PC-9 (cell line): ENCODE results near the gene DNAJC30. TPM values are rescaled to one million over a fixed set of nuclear protein-coding genes. Genes with fewer than 3 reads are reported as not detected.
"Not testable (repeated sequence)": the region's sequence is repeated elsewhere in the genome, so short reads cannot be mapped to it uniquely, and the experiment has no call there.

Experiments
- BruUV-seq: library from RNA; stranded (reverse); fragments of 400-500 nt; replicated peaks from 2 replicates; lab custom pipeline; 2021; lab: Mats Ljungman, UMichigan
- CTCF ChIA-PET: fragments of 300-600 bp; sonication (Branson Sonifier 250); formaldehyde crosslinking; loops from one replicate; lab custom pipeline; 2022; ENCODE audit warnings: antibody characterized with exemption; lab: Charles Lee
- POLR2A ChIA-PET: fragments of 300-600 bp; sonication (Branson Sonifier 250); formaldehyde crosslinking; loops from one replicate; lab custom pipeline; 2022; ENCODE audit warnings: antibody characterized with exemption; ENCODE audit not compliant: unreplicated experiment; lab: Charles Lee
- DNase-seq, 2 experiments: peaks; one replicate each; pipeline versions ENCODE4 v3.0.0 to v3.0.0-alpha.2; 2015 to 2022; ENCODE audit warnings: mixed read lengths in 1 of 2
- H2AFZ ChIP-seq: fragments of 200-600 bp; sonication (generic); 2 replicates; pipeline ENCODE4 v1.8.1; 2017; ENCODE audit warnings: antibody characterized with exemption
- H3F3A ChIP-seq: fragments of 200-600 bp; sonication (generic); 2 replicates; pipeline ENCODE4 v1.8.1; 2017; ENCODE audit warnings: antibody characterized with exemption, mild to moderate bottlenecking, low read depth; ENCODE audit not compliant: insufficient read depth
- H3K27ac ChIP-seq: fragments of 200-600 bp; sonication (generic); 2 replicates; pipeline ENCODE4 v1.6.1; 2016; ENCODE audit warnings: mixed run types
- H3K27me3 ChIP-seq: fragments of 200-600 bp; sonication (generic); 2 replicates; pipeline ENCODE4 v1.6.1; 2016; ENCODE audit warnings: low read depth, mixed run types; ENCODE audit not compliant: insufficient read depth
- H3K36me3 ChIP-seq: fragments of 200-600 bp; sonication (generic); 2 replicates; pipeline ENCODE4 v1.6.1; 2016; ENCODE audit warnings: low read depth, mixed run types
- H3K4me1 ChIP-seq: fragments of 200-600 bp; sonication (generic); replicated peaks from 2 replicates; pipeline ENCODE4 v1.6.1; 2016; ENCODE audit warnings: mixed run types; ENCODE audit not compliant: insufficient read depth
- H3K4me2 ChIP-seq: fragments of 200-600 bp; sonication (generic); 2 replicates; pipeline ENCODE4 v1.6.1; 2017; ENCODE audit warnings: mixed run types
- H3K4me3 ChIP-seq: fragments of 200-600 bp; sonication (generic); 2 replicates; pipeline ENCODE4 v1.6.1; 2016; ENCODE audit warnings: mixed run types
- H3K79me2 ChIP-seq: fragments of 200-600 bp; sonication (generic); 2 replicates; pipeline ENCODE4 v1.6.1; 2017; ENCODE audit warnings: low read depth, mixed run types
- H3K9me2 ChIP-seq: fragments of 200-600 bp; sonication (generic); 2 replicates; pipeline ENCODE4 v1.8.1; 2017; ENCODE audit warnings: mild to moderate bottlenecking; ENCODE audit not compliant: insufficient read depth
- H3K9me3 ChIP-seq: fragments of 200-600 bp; sonication (generic); 2 replicates; pipeline ENCODE4 v1.8.1; 2016; ENCODE audit warnings: low read depth; ENCODE audit not compliant: insufficient read depth
- H4K20me1 ChIP-seq: fragments of 200-600 bp; sonication (generic); 2 replicates; pipeline ENCODE4 v1.8.1; 2017; ENCODE audit not compliant: insufficient read depth
- EZH2 ChIP-seq: fragments of 200-600 bp; sonication (generic); IDR thresholded peaks from 2 replicates; pipeline ENCODE4 v1.8.0; 2017; ENCODE audit warnings: antibody characterized with exemption, low read depth
- intact Hi-C: fragments of 100-400 bp; cut with micrococcal nuclease; formaldehyde crosslinking; loops from one replicate; pipeline ENCODE4 v1.10.0; 2022; ENCODE audit not compliant: unreplicated experiment
- total RNA-seq: library from RNA; stranded (reverse); gene quantifications from 2 replicates; pipeline ENCODE4 v1.2.3, GENCODE V29; 2021
- TF ChIP-seq, protein P1 (sequence below): fragments of 200-600 bp; sonication (generic); conservative IDR thresholded peaks from 2 replicates; pipeline ENCODE4 v1.6.1; 2017; ENCODE audit warnings: mixed run types, antibody characterized with exemption, mild to moderate bottlenecking, moderate library complexity

The DNAJC30 gene
- total RNA-seq, 1 experiment from 2014 or later, result 9.5 TPM

DNA sequence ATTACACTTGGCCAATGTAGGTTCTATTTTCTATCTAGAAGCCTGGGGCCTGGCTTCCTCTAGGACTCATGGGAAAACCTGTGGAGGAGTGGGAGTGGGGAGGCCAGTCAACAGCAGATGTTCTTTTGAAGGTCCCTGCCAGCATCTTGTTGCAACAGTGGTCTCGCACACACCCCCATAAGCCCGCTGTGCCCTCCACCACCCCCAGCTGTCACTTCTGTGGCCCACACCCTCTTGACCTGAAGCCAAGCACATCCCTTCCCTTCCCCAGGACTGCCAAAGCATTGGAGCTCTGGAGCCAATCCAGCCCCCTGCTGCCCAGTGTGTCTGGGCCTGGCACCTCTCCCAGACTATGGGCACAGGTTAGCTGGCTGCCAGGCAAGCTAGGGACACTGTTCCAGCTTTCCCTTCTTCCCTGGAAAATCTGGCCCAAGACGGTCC is 38.1 kb upstream of the DNAJC30 start:
- no peak overlapping the region for H3K4me3 ChIP-seq
- no peak for TF ChIP-seq EZH2
- TF ChIP-seq, protein P1, sequence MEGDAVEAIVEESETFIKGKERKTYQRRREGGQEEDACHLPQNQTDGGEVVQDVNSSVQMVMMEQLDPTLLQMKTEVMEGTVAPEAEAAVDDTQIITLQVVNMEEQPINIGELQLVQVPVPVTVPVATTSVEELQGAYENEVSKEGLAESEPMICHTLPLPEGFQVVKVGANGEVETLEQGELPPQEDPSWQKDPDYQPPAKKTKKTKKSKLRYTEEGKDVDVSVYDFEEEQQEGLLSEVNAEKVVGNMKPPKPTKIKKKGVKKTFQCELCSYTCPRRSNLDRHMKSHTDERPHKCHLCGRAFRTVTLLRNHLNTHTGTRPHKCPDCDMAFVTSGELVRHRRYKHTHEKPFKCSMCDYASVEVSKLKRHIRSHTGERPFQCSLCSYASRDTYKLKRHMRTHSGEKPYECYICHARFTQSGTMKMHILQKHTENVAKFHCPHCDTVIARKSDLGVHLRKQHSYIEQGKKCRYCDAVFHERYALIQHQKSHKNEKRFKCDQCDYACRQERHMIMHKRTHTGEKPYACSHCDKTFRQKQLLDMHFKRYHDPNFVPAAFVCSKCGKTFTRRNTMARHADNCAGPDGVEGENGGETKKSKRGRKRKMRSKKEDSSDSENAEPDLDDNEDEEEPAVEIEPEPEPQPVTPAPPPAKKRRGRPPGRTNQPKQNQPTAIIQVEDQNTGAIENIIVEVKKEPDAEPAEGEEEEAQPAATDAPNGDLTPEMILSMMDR, result no peak
- H3K79me2 ChIP-seq, result peaks cover 30% of the 10 kb centered on the region
- H3K27ac ChIP-seq, result no peak overlapping the region
- H2AFZ ChIP-seq, result no peak overlapping the region
- no peaks in the 10 kb centered on the region for H3K9me2 ChIP-seq
- peak in 1 of 2 experiments; percentile 76 for DNase-seq
- H3F3A ChIP-seq, result peaks cover 42% of the 10 kb centered on the region
- ChIA-PET CTCF (interaction anchor here (0.5 to 1.2 kb wide), 3 partner anchors 23 to 116 kb away, joined by 4 to 13 read pairs (median 7); no protein-coding TSS in a partner anchor), POLR2A (interaction anchor here (0.6 to 0.7 kb wide), 3 partner anchors 17 to 161 kb away, joined by 4 read pairs; partner anchors contain the start of gene ABHD11)
- H4K20me1 ChIP-seq, result peaks cover 5% of the 10 kb centered on the region
- no TSS peak for BruUV-seq
- intact Hi-C loops, result no loop called here
- peaks cover 34% of the 10 kb centered on the region for H3K4me1 ChIP-seq
- H3K4me2 ChIP-seq, result no peak overlapping the region
- H3K9me3 ChIP-seq, result no peaks in the 10 kb centered on the region
- no peaks in the 10 kb centered on the region for H3K27me3 ChIP-seq
- no peaks in the 10 kb centered on the region for H3K36me3 ChIP-seq

DNA sequence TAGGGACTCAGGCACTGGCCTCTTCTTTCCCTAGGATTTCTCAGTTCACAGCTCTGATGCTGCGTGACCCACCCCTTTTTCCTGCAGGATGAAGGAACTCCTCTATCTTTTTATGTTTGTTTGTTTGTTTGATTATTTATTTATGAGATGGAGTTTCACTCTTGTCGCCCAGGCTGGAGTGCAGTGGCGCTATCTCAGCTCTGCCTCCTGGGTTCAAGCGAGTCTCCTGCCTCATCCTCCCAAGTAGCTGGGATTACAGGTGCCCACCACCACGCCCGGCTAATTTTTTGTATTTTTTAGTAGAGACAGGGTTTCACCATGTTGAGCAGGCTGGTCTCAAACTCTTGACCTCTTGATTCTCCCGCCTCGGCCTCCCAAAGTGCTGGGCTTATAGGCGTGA is 37.2 kb upstream of the DNAJC30 start:
- CTCF ChIA-PET, result interaction anchor here (0.6 to 1.1 kb wide), 2 partner anchors 15 to 164 kb away, joined by 3 read pairs; no protein-coding TSS in a partner anchor
- H3K36me3 ChIP-seq, DNase-seq, BruUV-seq, H3K4me3 ChIP-seq, H3K9me2 ChIP-seq, H3K27ac ChIP-seq, H3K9me3 ChIP-seq, H4K20me1 ChIP-seq, H3K27me3 ChIP-seq, intact Hi-C loops, H2AFZ ChIP-seq: not testable (repeated sequence)
- Histone ChIP-seq H3K4me2 (peak overlapping the region; percentile 80; the same call in 1 of the 2 replicates), H3K79me2 (peaks cover 32% of the 10 kb centered on the region), H3F3A (peaks cover 49% of the 10 kb centered on the region), H3K4me1 (peaks cover 41% of the 10 kb centered on the region)
- POLR2A ChIA-PET, result interaction anchor here (0.6 kb wide), 1 partner anchor 148 kb away, joined by 19 read pairs; no protein-coding TSS in a partner anchor

DNA sequence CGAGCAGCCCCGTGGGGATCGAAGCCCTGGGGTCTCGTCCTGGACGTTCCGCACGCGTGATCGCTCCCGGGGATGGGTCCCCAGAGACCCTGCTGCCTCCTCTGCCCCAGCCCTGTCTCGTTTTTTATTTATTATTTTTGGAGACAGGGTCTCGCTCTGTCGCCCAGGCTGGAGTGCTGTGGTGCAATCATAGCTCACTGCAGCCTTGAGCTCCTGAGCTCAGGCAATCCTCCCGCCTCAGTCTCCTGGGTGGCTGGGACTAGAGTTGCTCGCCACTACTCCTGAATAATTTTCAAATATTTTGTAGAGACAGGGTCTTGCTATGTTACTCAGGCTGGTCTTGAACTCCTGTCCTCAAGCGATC is 36.5 kb upstream of the DNAJC30 start:
- peaks cover 12% of the 10 kb centered on the region for H4K20me1 ChIP-seq
- no peaks in the 10 kb centered on the region for H3K9me3 ChIP-seq
- peaks cover 48% of the 10 kb centered on the region for H3K4me1 ChIP-seq
- POLR2A ChIA-PET, result interaction anchor here (0.6 kb wide), 1 partner anchor 149 kb away, joined by 19 read pairs; no protein-coding TSS in a partner anchor
- H3K36me3 ChIP-seq, result no peaks in the 10 kb centered on the region
- no peak overlapping the region for H3K27ac ChIP-seq
- BruUV-seq, result no TSS peak
- no peak for DNase-seq
- intact Hi-C loops, result loop anchor here (5.0 kb wide), 1 partner anchor 52 kb away; the partner anchor contains the start of gene VPS37D
- peaks cover 55% of the 10 kb centered on the region for H3F3A ChIP-seq
- CTCF ChIA-PET, result interaction anchor here (0.6 to 1.1 kb wide), 2 partner anchors 15 to 163 kb away, joined by 3 read pairs; no protein-coding TSS in a partner anchor
- H3K9me2 ChIP-seq, result no peaks in the 10 kb centered on the region
- H3K4me2 ChIP-seq, result peak overlapping the region; percentile 80
- peaks cover 39% of the 10 kb centered on the region for H3K79me2 ChIP-seq
- no peaks in the 10 kb centered on the region for H3K27me3 ChIP-seq
- no peak for TF ChIP-seq EZH2
- TF ChIP-seq, protein P1, result no peak
- peak overlapping the region; percentile 47; the same call in 1 of the 2 replicates for H3K4me3 ChIP-seq
- no peak overlapping the region for H2AFZ ChIP-seq
